ENCODE data around the gene SPP2.

SPP2 gene

DNA sequence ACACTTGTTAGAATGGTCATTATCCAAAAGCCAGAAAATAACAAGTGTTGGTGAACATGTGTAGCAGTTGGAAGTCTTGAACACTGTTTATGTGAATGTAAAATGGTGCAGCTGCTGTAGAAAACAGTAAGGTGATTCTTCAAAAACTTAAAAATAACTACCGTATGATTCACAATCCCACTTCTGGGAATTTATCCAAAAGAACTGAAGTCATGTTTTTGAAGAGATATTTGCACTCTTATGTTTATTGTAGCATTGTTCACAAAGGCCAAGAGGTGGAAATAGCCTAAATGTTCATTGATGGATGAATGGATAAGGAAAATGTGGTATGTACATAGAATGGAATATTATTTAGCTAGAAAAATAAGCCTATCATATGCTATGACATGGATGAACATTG is 6.3 kb upstream of the SPP2 start:
- no peak for DNase-seq

DNA sequence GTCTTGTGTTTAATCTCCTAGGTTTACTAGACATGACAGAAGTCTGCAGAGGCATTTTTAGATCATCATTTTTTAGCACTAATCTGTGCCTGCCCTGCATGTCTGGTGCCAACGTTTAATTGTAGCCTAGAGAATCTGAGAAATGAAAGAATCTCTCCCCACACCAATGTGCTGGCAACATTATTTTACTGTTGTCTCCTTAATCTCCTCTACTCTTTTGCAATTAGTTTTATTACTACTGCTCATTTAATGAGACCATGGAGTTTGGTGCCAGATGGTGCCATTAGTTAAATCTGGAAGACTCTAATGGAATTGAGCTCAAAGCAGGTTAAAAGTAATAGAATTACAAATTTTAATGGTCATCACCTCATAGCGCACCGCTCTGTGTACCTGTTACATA is 4.0 kb upstream of the SPP2 start:
- DNase-seq = no peak

DNA sequence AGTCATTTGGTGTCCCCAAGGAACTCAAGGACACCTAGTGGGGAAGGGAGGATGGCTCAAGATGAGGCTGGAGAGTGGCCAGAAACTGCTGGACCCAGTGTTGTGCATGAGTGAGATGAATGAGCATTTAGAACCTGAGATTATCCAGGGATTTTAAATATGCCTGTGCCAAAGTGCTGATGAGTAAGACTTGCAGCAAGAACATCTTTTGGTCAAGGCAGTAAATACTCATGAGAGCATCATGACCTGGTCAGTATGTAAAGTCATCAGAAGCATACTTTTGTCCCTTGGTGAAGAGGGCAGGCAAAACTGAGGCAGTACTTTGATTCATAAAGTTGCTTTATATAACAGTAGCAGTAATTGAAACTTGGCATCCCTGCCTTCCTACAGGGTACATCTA is 3.1 kb upstream of the SPP2 start:
- no peak for DNase-seq

DNA sequence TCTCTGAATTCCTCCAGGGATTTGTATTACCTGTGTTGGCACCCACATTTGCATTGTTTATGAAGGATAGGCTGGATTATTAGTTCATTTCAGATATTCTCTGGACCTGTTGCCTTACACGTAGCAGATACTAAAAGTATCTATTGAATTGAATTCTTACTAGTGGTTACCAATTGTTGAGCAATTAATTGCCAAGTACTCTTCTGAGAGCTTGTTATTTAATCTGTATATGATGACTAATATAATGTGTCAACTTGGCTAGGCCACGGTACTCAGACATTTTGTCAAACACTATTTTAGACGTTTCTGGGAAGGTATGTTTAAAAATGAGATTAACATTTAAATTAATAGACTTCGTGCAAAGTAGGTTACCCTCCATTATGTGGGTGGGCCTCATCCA is 2.5 kb upstream of the SPP2 start:
- no peak for DNase-seq

DNA sequence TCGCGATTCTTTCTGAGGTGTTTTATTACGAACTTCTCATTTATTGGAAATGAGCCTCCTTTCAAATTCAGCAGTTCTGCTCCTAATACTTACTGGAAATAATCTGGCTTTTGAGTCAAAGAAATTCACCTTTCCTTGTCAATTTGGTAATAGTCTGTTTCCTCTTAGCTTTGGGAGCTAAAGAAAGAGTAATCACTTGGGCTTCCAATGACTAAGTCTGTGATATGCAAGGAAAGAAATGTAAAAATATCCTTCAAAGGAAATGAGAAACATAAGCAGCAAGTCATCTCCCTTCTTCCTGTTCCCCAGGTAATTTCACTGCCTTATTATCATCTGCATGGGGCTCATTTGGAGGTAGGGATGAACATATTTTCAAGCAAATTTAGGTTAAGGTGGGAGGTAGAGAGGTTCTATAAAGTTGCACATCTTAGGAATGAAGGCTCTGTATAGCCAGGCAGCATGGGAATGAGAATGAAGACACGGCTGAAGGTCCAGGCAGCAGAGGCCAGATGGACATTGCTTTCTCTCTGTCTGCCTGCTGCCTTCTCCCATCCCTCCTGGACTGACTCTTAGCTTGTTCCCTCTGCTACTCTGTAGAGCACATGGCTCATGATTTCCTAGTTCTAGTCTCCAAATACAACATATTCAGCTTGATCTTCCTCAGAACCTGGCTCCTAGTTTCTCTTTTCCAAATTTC is 1.0 kb downstream of the SPP2 start:
- DNase-seq = no peak

DNA sequence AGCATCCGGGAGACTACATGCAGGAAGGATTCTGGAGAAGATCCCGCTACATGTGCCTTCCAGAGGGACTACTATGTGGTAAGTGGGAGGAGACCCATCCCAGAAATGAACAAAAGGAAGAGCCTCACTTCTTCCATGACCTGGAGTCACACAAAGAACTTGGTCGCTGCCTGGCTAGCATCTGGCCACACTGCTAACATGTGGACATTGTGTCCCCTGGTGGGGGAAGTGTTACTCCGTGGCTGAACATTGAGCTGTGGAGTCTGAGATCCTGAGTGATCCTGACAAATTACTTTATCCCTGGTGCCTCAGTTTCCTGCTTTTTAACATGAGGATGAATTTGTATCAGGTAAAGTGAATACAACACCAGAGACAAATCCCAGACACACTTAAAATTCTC is 8.4 kb downstream of the SPP2 start:
- DNase-seq = no peak

DNA sequence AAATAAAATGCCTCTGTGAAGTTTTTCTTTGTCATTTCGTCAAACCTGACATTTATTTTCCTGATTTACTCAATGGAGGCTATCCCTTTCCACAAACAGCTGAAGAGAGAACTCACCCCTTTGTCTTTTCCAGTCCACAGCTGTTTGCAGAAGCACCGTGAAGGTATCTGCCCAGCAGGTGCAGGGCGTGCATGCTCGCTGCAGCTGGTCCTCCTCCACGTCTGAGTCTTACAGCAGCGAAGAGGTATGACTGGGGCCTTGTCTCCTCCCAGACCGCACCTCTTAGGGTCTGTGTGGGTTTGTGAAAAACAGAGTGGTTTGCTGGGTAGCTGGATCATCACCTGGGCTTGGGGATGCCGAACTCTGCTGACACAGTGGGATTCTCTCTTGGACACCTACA is 9.7 kb downstream of the SPP2 start:
- DNase-seq = no peak

DNA sequence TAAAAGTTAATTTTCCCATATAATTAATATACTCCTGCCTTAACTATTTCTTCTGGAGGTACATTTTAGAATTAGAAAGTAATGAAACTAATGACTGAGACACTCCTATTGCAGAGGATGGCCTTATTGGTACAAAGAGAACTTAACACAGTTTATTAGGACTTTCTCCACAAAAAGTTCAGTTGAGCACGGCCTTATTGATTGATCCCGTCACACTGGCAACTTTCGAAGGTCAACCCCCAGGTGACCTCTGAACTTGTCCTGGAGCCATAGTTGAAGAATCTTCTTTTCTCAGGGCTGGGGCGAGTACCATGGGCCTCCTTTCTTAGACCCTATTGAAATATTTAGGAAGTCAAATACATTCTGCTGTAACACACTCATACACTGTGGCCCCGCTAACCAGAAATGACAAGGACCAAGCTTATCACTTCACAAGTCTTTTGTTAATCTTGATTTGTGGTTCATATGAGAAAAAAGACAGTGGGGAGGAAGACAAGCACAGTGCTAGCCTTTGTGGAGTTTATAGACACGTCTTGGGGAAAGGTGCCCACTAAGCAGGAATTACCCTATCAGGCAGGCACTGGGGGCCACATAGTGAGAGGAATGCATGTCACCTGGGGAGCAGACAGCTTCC is 11.2 kb downstream of the SPP2 start:
- DNase-seq = no peak

DNA sequence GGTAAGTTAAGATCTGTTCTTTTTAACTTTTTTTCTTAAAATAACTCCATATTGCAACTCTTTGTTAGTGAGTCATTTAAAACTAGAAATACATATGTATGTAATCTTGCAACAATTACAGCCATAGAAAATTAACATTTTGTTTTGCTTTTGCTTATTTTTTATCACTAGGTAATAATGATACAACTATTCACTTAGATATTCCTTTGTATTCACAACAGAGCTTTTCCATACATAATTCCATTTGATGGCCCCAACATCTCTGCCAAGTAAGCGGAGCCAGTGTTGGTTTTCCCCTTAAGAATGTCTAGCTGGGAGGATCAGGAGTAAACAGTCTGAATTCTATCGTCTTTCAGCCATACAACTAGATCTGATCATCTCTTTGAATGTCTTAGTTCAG is 16.1 kb downstream of the SPP2 start:
- DNase-seq = no peak

DNA sequence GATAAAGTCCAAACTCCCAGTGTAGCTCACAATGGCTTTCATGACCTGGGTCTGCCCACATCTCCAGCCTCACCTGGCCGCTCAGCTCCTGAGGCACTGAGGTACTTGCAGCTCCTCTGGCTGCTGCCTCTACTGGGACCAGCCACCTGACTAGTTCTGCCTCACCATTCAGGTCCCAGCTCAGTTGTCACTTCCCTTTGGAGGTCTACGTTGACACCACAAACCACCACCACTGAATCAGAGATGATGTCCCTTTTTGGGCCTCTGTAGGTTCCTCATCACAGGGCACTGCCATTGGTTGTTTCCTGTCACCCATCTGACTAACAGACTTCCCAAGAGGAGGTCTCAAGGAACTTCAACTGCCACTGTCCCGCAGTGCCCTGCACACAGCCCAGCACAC is 21.2 kb downstream of the SPP2 start:
- DNase-seq = no peak

DNA sequence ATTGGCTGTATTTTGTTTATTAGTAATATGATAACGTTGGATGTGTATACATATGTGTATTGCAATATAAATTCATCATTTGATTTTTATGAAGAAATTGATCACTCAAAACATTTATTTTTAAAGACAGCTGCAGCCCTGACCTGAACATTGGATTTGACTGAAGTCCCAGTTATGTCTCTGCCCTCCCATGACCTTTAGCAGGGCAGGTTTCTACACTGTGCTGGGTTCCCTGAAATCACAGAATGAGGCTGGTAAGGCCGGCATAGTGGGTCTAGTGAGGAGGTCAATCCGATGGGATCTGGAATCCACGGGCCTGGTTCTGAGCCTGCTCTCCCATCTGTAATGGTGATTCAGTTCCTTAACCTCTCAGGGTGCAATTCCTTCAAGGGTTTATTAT is 22.0 kb downstream of the SPP2 start:
- no peak for DNase-seq

DNA sequence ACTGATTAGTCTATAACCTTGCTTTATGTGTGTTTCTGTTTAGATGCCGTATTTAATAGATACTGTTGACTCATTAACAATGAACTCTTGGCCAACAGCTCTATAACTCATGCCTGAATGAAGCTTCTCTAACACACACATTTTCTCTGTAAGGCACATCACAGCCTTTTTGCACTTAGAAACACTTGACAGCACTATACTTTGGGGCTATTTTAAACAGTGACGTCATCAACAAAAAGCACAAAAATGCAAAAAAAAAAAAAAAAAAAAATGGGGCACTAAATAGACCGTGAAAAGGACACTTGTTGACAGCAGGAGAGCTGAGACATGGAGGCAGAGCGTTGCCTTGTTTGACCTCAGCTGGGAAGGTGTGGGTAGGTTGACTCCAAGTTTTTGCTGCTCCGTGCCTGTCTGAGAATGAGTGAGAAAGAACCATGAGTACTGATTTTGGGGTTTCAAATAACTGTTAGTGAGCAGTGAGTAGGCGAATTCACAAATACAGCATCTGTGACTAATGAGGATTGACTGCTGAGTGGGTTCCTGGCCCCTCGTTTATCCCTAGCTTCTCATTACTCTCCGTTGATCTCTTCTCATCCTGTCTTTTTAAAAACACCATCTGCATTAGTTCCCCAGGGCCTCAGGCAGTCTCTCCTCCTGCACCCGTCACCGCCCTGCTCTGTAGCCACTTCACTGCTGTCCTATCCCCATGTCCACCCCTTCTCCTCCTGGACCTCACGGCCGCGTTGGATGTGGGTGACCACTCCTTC is 24.4 kb downstream of the SPP2 start:
- DNase-seq = peak; percentile 85

DNA sequence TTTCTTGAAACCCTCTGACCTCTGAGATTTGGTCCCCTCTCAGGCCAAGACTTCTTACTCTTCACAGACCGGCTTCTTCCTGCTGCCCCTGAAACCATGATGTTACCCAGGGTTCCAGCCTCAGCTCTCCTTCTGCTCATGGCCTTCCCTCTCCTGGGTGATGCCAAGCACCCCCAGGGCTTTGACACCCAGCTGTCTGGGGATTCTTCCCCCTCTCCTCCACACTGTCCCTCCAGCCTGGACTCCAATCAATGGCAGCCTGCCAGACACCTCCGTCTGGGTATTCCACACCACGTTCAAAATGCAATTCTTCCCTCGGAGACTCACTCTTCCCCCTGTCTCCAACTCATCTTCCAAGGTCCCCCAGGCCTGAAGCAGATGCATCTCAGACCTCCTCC is 25.0 kb downstream of the SPP2 start:
- DNase-seq = no peak

DNA sequence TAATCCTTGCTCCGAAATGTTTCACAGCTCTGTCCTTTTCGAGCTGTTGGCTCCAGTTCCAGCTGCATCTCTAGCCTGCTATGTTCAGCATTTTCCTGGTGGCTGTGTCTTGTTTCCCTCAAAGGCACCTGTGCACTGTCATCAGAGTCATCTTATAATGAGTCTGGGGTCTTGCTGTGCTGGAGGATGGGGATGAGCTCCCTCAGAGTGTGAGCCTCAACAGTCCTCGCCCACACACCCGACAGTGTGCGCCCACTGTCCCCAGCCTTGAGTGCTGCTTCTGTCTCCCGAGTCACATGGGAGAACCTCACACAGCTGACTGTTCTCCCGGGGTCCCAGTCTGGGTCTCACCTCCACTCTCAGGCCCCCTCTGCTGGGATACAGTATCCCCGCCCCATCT is 25.4 kb downstream of the SPP2 start:
- no peak for DNase-seq

DNA sequence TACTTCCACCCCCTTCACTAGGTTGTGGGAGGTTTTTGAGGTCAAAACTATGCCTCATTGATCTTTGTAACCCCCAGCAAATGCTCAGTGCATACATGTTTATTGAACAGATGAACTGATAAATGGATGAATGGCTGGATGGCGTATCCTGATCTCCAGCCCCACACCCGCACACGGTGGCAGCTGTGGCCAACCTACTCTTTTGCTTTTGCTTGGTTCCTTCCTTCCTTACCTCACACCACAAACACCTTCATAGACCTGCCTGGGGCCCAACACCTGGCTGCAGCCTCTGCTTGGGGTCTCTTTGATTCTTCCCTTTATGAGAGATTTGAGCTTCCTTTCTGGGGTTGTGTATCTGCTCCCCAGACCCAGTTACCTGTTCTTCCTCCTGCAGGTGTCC is 25.9 kb downstream of the SPP2 start:
- DNase-seq = no peak

DNA sequence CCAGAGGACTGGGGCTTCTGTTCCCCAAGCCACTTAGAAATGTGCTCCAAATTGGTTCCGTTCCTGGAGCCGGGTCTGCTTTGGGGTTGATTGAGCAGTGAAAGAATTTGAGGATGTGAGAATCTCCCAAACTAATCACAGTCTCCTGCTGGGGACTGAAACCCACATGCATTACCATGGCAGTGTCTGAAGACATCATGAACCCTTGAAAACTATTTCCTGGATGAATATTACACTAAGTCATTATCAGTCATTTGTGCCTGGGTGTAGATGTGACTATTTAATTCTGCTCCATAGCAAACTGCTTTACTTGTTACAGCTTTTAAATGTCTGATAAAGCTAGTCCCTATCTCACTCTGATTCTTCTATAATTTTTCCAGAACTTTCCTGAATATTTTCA is 27.6 kb downstream of the SPP2 start:
- DNase-seq = no peak

DNA sequence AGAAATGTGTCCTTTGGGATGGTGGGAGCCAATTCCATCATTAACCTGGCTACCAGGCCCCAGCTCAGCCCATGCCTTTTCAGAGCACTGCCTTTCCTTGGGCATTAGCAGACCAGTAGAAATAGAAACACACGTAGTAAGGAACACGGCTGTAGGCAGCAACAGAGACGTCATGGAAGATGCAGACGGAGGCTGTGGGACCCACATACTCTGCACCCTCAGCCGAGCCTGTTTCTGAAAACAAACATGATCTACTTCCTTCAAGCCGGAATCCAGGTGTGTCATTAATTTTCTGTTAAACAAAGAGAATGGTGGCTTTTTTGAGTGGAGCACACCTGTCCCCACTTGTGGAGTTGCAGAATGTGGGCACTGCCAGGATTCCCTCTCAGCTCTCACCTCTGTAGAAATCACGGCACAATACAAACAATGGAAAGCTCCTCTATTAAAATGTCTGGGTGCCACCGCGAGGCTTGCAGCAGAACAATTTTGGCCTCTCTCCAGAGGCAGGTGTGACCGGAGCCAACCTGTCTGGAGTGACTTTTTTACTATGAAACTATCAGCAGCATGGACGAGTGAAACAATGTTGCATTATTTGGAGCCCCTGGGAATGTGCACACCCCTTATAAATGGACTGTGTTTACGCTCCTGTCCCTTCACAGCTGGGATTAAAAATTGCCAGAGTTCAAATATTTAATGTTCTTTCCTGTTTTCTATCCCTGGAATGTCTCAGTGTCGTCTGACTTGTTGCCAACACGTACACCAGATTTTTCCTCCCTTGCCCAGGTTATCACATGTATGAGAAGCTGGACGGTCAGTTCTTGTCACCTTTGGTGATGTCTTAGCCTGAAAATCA is 31.7 kb downstream of the SPP2 start:
- no peak for DNase-seq

DNA sequence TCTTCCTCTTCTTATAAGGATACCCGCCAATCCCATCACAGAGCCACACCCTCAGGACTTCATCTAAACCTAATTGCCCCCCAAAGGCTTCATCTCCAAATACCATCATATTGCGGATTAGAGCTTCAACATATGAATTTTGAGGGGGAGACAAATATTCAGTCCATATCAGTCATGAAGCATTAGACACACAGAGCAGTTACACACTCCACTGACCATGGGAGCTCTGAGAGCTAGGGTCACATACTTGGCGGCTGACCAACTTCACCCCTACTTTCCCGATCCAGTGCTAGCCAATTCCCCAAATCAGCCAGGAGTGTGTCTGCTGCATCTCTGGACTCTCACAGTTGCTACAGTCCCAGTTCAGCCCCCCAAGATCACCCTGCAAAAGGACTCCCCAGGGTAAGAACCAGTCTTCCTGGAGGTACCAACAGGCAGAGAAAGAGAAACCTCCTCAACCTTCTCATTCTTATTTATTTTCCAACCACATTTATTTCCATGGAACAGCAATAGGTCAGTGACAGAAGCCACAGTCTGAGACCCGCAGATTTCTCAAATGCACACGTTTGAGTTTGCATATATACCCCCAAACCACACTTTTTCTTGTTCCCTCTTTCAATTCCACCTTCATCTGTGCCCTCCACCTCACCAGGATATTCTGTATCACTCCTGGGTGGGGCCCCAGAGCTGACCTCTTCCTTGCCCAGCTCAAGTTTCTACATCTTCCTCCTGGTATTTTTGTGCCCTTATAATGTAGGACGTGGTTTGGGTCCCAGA is 33.3 kb downstream of the SPP2 start:
- DNase-seq = no peak

DNA sequence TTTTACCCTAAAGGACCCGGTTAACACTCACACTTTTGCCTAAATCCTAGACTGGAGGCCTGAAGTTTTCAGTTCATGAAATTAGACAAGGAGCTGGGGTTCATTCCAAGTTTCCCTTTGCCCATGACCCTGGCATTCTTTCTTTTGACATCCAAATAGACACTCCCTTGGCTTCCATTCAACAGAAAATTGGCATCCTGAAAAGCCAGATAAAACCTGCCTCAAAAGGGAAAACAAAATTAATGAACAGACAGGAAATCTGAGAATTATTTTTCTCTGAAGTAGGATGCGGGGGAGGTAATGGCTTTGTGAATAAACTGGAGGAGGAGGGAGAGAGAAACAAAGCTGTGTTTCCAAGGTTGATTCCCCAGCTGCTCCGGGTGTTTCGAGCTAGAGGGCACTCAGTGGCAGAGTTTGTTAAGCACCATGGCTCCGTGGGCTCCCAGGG is 41.0 kb downstream of the SPP2 start:
- peak; percentile 48 for DNase-seq

DNA sequence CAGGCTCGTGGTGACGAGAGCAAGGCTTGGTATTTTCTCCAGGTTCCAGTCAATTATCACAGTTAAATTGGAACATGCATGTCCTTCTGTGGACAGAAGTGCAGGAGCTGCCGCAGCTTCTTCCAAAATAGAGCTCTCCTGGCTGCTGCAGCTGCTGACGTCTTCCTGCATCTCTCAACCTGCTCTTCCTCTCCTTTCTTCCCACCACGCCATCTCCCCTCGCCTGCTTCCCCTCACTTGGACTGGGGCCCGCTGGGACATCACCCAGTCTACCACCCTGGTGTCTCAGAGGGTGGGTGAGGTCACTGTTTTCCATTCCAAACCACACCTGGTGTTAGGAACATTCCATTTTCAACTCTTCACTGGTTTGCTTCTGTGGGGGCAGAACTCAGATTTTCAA is 41.4 kb downstream of the SPP2 start:
- no peak for DNase-seq

DNA sequence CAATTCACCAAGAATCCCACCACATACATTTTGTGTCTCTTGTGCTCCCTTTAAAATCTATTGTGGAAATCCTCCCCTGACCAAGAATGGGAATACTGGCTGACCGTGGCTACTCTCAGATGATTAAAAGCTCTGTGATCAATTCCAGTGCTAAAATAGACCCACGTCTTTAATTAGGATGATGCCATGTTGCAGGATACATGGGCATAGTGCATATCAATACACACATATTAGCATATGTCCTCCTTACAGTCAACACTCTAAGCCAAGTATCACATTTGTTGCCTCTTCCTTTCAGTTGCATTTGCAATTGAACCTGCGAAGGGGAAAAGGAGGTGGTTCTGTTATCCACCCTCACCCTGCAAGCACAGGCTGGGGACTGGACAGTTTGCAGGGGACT is 41.8 kb downstream of the SPP2 start:
- no peak for DNase-seq

DNA sequence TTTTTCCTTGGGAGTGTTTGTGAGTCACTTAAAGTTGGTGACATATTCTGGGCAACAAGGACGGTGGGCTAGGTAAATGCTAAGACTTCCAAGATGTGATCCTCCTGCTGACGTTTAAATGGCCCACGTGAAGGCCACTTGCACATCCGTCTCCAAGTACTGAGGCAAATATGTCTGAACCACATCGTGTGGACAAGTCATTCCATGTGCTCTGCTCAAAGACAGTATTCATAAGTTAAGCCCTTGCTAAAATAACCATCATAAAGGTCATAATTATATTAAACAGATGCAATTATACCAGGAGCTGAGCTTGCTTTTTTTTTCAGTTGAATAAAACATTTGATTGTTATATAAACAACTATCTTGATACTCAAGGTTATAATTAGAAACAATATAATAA is 44.8 kb downstream of the SPP2 start:
- DNase-seq = no peak

DNA sequence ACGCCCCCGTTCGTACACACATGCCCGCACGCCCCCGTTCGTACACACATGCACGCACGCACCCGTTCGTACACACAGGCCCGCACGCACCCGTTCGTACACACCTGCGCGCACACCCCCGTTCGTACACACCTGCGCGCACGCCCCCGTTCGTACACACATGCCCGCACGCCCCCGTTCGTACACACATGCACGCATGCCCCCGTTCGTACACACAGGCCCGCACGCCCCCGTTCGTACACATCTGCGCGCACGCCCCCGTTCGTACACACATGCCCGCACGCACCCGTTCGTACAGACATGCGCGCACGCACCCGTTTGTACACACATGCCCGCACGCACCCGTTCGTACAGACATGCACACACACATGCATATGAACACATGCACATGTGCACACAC is 45.7 kb downstream of the SPP2 start:
- DNase-seq = no peak
